ENCODE data around the gene WSCD2. TPM values are rescaled to one million over a fixed set of nuclear protein-coding genes. Genes with fewer than 3 reads are reported as not detected.

Gene WSCD2
- polyA plus RNA-seq, 1 donor (not counting 4 experiments of a cell fraction or from before 2014, with no cell fraction given) = not detected

GRCh38 chr12:108236366-108236765, 107.3 kb downstream of the WSCD2 start:
- H3K9me1 ChIP-seq (ENCODE audit: control insufficient read depth, extremely low read depth, insufficient read depth, low read length) = no peaks in the 10 kb centered on the region
- TF ChIP-seq CTCF (optimal IDR thresholded peaks at IDR 0.05 in 1 of 3, IDR thresholded peaks at IDR 0.05 in 1 of 3, conservative IDR thresholded peaks at IDR 0.05 in 1 of 3; ENCODE audit: extremely low read depth in 1 of 3, insufficient read depth in 2 of 3, low read length in 3 of 3) = no peak
- no peak for TF ChIP-seq EZH2 (IDR thresholded peaks at IDR 0.05; ENCODE audit: low read length)
- H3K27ac ChIP-seq (ENCODE audit: control insufficient read depth, insufficient read depth, low read length) = no peak overlapping the region
- H3K27me3 ChIP-seq (ENCODE audit: control insufficient read depth, extremely low read depth, insufficient read depth, low read length) = peaks cover 5% of the 10 kb centered on the region
- DNase-seq (ENCODE audit: low read depth, low spot score) (no peak), FAIRE-seq (no peak)
- H3K36me3 ChIP-seq (ENCODE audit: control insufficient read depth in 2 of 2, extremely low read depth in 1 of 2, insufficient read depth in 2 of 2, low read length in 2 of 2) = no peaks in the 10 kb centered on the region
- H2AFZ ChIP-seq (ENCODE audit: control insufficient read depth, low read length) = no peak overlapping the region
- dilution Hi-C loops (cut with MboI; ENCODE audit: extremely low pct_ligation_motif_present, low sequenced_read_pairs) = no loop called here
- no peaks in the 10 kb centered on the region for H3K4me1 ChIP-seq (ENCODE audit: control insufficient read depth, extremely low read depth, insufficient read depth, low read length)
- no peak overlapping the region for H3K4me3 ChIP-seq (ENCODE audit: control insufficient read depth in 2 of 3, extremely low read depth in 1 of 3, insufficient read depth in 2 of 3, low read depth in 1 of 3, low read length in 3 of 3)
- no peak overlapping the region for H3K4me2 ChIP-seq (ENCODE audit: control insufficient read depth, extremely low read depth, insufficient read depth, low read depth, low read length)
- H3K9me3 ChIP-seq (ENCODE audit: control insufficient read depth, low read depth, low read length) = no peaks in the 10 kb centered on the region
- H3K9ac ChIP-seq (ENCODE audit: control insufficient read depth, extremely low read depth, insufficient read depth, low read length) = no peak overlapping the region
- H3K79me2 ChIP-seq (ENCODE audit: control insufficient read depth, insufficient read depth, low read length) = no peaks in the 10 kb centered on the region
- no peaks in the 10 kb centered on the region for H4K20me1 ChIP-seq (ENCODE audit: control insufficient read depth, extremely low read depth, insufficient read depth, low read length)

GRCh38 chr12:108237272-108237671, 108.2 kb downstream of the WSCD2 start:
- FAIRE-seq = no peak
- Histone ChIP-seq H3K27ac (ENCODE audit: control insufficient read depth, insufficient read depth, low read length) (no peak overlapping the region), H3K36me3 (ENCODE audit: control insufficient read depth in 2 of 2, extremely low read depth in 1 of 2, insufficient read depth in 2 of 2, low read length in 2 of 2) (no peaks in the 10 kb centered on the region), H3K27me3 (ENCODE audit: control insufficient read depth, extremely low read depth, insufficient read depth, low read length) (peaks cover 5% of the 10 kb centered on the region), H2AFZ (ENCODE audit: control insufficient read depth, low read length) (no peak overlapping the region), H3K79me2 (ENCODE audit: control insufficient read depth, insufficient read depth, low read length) (no peaks in the 10 kb centered on the region), H3K9ac (ENCODE audit: control insufficient read depth, extremely low read depth, insufficient read depth, low read length) (no peak overlapping the region), H4K20me1 (ENCODE audit: control insufficient read depth, extremely low read depth, insufficient read depth, low read length) (no peaks in the 10 kb centered on the region), H3K9me3 (ENCODE audit: control insufficient read depth, low read depth, low read length) (no peaks in the 10 kb centered on the region), H3K4me2 (ENCODE audit: control insufficient read depth, extremely low read depth, insufficient read depth, low read depth, low read length) (no peak overlapping the region), H3K4me1 (ENCODE audit: control insufficient read depth, extremely low read depth, insufficient read depth, low read length) (no peaks in the 10 kb centered on the region), H3K9me1 (ENCODE audit: control insufficient read depth, extremely low read depth, insufficient read depth, low read length) (no peaks in the 10 kb centered on the region), H3K4me3 (ENCODE audit: control insufficient read depth in 2 of 3, extremely low read depth in 1 of 3, insufficient read depth in 2 of 3, low read depth in 1 of 3, low read length in 3 of 3) (no peak overlapping the region)
- TF ChIP-seq CTCF (optimal IDR thresholded peaks at IDR 0.05 in 1 of 3, IDR thresholded peaks at IDR 0.05 in 1 of 3, conservative IDR thresholded peaks at IDR 0.05 in 1 of 3; ENCODE audit: extremely low read depth in 1 of 3, insufficient read depth in 2 of 3, low read length in 3 of 3) = peak; percentile 16 to 38 (median 19)
- no peak for TF ChIP-seq EZH2 (IDR thresholded peaks at IDR 0.05; ENCODE audit: low read length)
- dilution Hi-C loops (cut with MboI; ENCODE audit: extremely low pct_ligation_motif_present, low sequenced_read_pairs) = no loop called here
- no peak for DNase-seq (ENCODE audit: low read depth, low spot score)
